Fibroblast of lung (primary cell): ENCODE data around the gene ZNF664.

Source experiments
- EZH2 ChIP-seq: IDR thresholded peaks from 2 replicates; pipeline ENCODE4 v1.5.1; 2012; ENCODE audit warnings: low read length, control low read depth, mild to moderate bottlenecking; ENCODE audit errors: missing control alignments
- TF ChIP-seq, protein P1 (sequence below), 2 donors: IDR thresholded peaks in 1 of 2; conservative IDR thresholded peaks in 1 of 2; 1 replicate in 1 of 2; 2 replicates in 1 of 2; pipeline ENCODE4 v1.5.1; 2011 to 2012; ENCODE audit warnings: low read length in 2 of 2, control low read depth in 1 of 2, inconsistent platforms in 1 of 2, low read depth in 1 of 2, mild to moderate bottlenecking in 1 of 2

DNA sequence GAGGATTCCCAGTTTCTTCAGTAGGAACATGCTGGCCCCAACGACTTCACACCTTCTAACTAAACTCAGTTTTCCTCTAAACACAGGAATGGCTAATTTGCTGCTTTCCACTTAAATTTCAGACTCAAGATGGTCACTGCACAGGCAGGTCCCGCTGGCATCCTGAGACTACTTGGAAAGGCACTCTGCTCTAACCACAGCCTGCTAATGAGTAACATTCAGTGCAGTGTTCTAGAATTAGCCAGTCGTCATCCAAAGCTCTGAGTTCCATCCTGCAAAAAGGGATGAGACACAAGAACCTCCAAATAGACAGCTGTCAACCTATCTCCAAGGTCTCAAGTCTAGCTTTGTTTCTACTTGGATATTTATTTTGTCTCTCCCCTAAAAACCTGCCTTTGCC, 6.4 kb upstream of the ZNF664 start:
- TF ChIP-seq, protein P1, sequence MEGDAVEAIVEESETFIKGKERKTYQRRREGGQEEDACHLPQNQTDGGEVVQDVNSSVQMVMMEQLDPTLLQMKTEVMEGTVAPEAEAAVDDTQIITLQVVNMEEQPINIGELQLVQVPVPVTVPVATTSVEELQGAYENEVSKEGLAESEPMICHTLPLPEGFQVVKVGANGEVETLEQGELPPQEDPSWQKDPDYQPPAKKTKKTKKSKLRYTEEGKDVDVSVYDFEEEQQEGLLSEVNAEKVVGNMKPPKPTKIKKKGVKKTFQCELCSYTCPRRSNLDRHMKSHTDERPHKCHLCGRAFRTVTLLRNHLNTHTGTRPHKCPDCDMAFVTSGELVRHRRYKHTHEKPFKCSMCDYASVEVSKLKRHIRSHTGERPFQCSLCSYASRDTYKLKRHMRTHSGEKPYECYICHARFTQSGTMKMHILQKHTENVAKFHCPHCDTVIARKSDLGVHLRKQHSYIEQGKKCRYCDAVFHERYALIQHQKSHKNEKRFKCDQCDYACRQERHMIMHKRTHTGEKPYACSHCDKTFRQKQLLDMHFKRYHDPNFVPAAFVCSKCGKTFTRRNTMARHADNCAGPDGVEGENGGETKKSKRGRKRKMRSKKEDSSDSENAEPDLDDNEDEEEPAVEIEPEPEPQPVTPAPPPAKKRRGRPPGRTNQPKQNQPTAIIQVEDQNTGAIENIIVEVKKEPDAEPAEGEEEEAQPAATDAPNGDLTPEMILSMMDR (conservative IDR thresholded peaks at IDR 0.05 in 1 of 2, IDR thresholded peaks at IDR 0.05 in 1 of 2; ENCODE audit: low read depth in 1 of 2, low read length in 2 of 2): no peak
- no peak for TF ChIP-seq EZH2
